ENCODE measurements around the gene EXOC6B. TPM values are rescaled to one million over a fixed set of nuclear protein-coding genes. Genes with fewer than 3 reads are reported as not detected.
A peak's percentile ranks its signal among the peaks of the same experiment; 100 is the strongest.

The EXOC6B gene
- polyA plus RNA-seq, 2 of the 4 experiments (the other 2 are of a cell fraction): 15.5 to 24.7 TPM

DNA sequence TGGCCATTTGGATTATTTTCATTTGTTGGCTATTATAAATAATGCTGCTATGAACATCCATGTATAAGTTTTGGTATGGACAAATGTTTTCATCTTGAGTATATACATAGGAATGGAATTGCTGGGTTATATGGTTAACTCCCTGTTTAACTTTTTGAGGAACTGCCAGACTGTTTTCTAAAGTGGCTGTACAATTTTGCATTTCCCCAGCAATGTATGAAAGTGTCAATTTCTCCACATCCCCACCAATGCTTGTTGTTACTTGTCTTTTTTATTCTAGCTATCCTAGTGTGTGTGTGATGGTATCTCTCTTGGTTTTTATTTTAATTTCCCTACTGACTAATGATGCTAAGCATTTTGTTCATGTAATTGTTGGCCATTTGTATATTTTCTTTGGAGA, 587.5 kb downstream of the EXOC6B start:
- FAIRE-seq: peak; percentile 78
- DNase-seq (ENCODE audit: low read depth in 1 of 2, low spot score in 1 of 2): no peak
- no peak for ATAC-seq
- Histone ChIP-seq H3K4me2 (no peak overlapping the region), H3K4me1 (peaks cover 26% of the 10 kb centered on the region), H3K9me3 (no peaks in the 10 kb centered on the region), H3K4me3 (no peak overlapping the region), H3K27ac (no peak overlapping the region)
- POLR2A ChIA-PET: no interaction called here
- CTCF ChIA-PET: no interaction called here
- TF ChIP-seq CEBPB (IDR thresholded peaks at IDR 0.05): no peak
- no peak for TF ChIP-seq SMC3 (IDR thresholded peaks at IDR 0.05)
- TF ChIP-seq RNF2 (IDR thresholded peaks at IDR 0.05; ENCODE audit: borderline replicate concordance, low read depth): no peak
- TF ChIP-seq ZNF302 (CRISPR knock-in tag; IDR thresholded peaks at IDR 0.05): no peak
- TF ChIP-seq EHMT2 (IDR thresholded peaks at IDR 0.05; ENCODE audit: low read depth): no peak
- TF ChIP-seq, protein P1, sequence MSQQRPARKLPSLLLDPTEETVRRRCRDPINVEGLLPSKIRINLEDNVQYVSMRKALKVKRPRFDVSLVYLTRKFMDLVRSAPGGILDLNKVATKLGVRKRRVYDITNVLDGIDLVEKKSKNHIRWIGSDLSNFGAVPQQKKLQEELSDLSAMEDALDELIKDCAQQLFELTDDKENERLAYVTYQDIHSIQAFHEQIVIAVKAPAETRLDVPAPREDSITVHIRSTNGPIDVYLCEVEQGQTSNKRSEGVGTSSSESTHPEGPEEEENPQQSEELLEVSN (IDR thresholded peaks at IDR 0.05; ENCODE audit: borderline replicate concordance, low read depth): no peak
- TF ChIP-seq EHF (CRISPR knock-in tag; IDR thresholded peaks at IDR 0.05): no peak
- TF ChIP-seq GATA3 (IDR thresholded peaks at IDR 0.05; ENCODE audit: borderline replicate concordance): no peak
- no peak for TF ChIP-seq NFE2L2 (conservative IDR thresholded peaks at IDR 0.05; ENCODE audit: low read length)
- TF ChIP-seq, protein P2, sequence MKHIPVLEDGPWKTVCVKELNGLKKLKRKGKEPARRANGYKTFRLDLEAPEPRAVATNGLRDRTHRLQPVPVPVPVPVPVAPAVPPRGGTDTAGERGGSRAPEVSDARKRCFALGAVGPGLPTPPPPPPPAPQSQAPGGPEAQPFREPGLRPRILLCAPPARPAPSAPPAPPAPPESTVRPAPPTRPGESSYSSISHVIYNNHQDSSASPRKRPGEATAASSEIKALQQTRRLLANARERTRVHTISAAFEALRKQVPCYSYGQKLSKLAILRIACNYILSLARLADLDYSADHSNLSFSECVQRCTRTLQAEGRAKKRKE (CRISPR knock-in tag; IDR thresholded peaks at IDR 0.05; ENCODE audit: low read depth): no peak
- no peak for TF ChIP-seq RCOR1 (IDR thresholded peaks at IDR 0.05; ENCODE audit: low read depth, low read length)
- TF ChIP-seq ZFP36 (IDR thresholded peaks at IDR 0.05; ENCODE audit: borderline replicate concordance, partially characterized antibody): no peak
- TF ChIP-seq RARB (CRISPR knock-in tag; IDR thresholded peaks at IDR 0.05): no peak
- no peak for TF ChIP-seq EP300 (IDR thresholded peaks at IDR 0.05)
- TF ChIP-seq FOXS1 (CRISPR knock-in tag; IDR thresholded peaks at IDR 0.05): no peak
- TF ChIP-seq CBX2 (IDR thresholded peaks at IDR 0.05; ENCODE audit: borderline replicate concordance, low read depth): no peak
- no peak for TF ChIP-seq RAD21 (conservative IDR thresholded peaks at IDR 0.05 in 1 of 2, IDR thresholded peaks at IDR 0.05 in 1 of 2)
- no peak for TF ChIP-seq HOXB13 (CRISPR knock-in tag; IDR thresholded peaks at IDR 0.05; ENCODE audit: low read depth)

DNA sequence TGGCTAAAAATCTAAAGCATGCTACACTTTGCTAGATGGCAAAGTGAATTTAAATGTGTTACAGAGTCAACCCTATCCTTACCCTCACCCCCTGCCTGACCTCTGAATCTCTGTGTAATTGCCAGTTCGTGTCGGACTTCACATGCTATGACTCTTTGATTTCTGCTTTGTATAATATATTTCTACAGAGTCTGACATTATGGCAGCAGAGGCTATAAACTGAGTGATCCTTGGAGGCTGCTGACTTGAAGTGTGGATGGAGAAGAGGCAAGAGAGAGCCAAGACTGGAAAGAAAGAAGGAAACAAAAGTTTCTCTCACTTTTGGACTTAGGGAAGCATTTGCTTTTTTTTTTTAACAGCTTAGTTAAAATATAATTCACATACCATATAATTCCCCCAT, 588.3 kb downstream of the EXOC6B start:
- 73% methylated on average over 2 of the region's 2 CpGs for WGBS (ENCODE audit: missing lambda C conversion rate)
- no peak for ATAC-seq
- Histone ChIP-seq H3K27ac (peak overlapping the region; percentile 13 to 34; a peak in 3 of 6 replicates), H3K4me2 (peak overlapping the region; percentile 34; the same call in 1 of the 3 replicates), H3K9me3 (no peaks in the 10 kb centered on the region), H3K4me1 (peaks cover 26% of the 10 kb centered on the region), H3K4me3 (no peak overlapping the region)
- ChIA-PET POLR2A (no interaction called here), CTCF (no interaction called here)
- no peak for DNase-seq (ENCODE audit: low read depth in 1 of 2, low spot score in 1 of 2)
- FAIRE-seq: no peak
- TF ChIP-seq ZNF302 (CRISPR knock-in tag; IDR thresholded peaks at IDR 0.05) (no peak), TFCP2L1 (CRISPR knock-in tag; IDR thresholded peaks at IDR 0.05) (no peak), SREBF2 (IDR thresholded peaks at IDR 0.05) (no peak), EP300 (IDR thresholded peaks at IDR 0.05) (no peak), BHLHE40 (IDR thresholded peaks at IDR 0.05; ENCODE audit: low read depth, low read length) (no peak), JUN (IDR thresholded peaks at IDR 0.05) (no peak), KDM5A (IDR thresholded peaks at IDR 0.05) (no peak)

DNA sequence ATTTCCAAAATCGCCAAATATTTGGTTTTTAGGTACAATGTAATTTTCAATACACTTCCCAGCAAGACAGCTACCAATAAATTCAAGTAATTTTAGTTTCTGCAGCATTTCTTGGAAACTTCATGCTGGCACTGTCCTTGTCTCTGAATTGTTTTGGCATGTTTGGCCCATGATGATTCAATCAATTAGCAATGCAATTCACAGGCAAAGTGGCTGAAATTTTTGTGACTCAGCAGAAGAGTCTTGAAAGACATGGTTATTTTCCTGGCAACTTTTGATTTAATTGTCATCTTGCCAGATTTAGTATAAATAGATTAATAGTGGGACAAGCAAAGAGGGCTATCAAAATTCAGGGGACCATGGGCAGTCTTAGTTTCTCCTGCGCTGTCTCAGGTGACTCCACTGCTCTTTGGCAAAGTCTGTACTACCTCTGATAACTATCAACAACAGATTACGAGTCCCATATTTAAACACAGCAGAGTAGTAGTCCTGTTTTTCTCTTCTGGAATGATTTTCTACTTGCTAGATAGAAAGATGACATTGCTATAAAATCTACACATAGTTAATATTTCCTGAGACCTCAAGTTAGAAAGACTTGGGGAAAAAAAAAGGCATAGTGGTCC, 589.3 kb downstream of the EXOC6B start:
- peak; percentile 59 to 74; a peak in 5 of 6 replicates for ATAC-seq
- 56% methylated on average over 3 of the region's 3 CpGs for WGBS (ENCODE audit: missing lambda C conversion rate)
- FAIRE-seq: peak; percentile 72
- DNase-seq (ENCODE audit: low read depth in 1 of 2, low spot score in 1 of 2): peak in 1 of 2 experiments; percentile 56
- H3K4me3 ChIP-seq: no peak overlapping the region
- peaks cover 26% of the 10 kb centered on the region for H3K4me1 ChIP-seq
- peak overlapping the region; percentile 34 for H3K4me2 ChIP-seq
- CTCF ChIA-PET: interaction anchor here (1.1 kb wide), 1 partner anchor 22 kb away, joined by 3 read pairs; no protein-coding TSS in a partner anchor
- POLR2A ChIA-PET: no interaction called here
- H3K27ac ChIP-seq: peak overlapping the region; percentile 29 to 73
- TF ChIP-seq, protein P3, sequence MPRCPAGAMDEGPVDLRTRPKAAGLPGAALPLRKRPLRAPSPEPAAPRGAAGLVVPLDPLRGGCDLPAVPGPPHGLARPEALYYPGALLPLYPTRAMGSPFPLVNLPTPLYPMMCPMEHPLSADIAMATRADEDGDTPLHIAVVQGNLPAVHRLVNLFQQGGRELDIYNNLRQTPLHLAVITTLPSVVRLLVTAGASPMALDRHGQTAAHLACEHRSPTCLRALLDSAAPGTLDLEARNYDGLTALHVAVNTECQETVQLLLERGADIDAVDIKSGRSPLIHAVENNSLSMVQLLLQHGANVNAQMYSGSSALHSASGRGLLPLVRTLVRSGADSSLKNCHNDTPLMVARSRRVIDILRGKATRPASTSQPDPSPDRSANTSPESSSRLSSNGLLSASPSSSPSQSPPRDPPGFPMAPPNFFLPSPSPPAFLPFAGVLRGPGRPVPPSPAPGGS (IDR thresholded peaks at IDR 0.05): no peak
- TF ChIP-seq CEBPB (IDR thresholded peaks at IDR 0.05) (peak in 1 of 2 experiments; percentile 50; a peak in 1 of 4 replicates), EP300 (IDR thresholded peaks at IDR 0.05) (peak in 1 of 2 experiments; percentile 28; a peak in 1 of 5 replicates), JUNB (IDR thresholded peaks at IDR 0.05) (peak; percentile 44), FOSL2 (IDR thresholded peaks at IDR 0.05) (peak; percentile 53; the same call in 1 of the 2 replicates), FOSL2 (CRISPR knock-in tag; IDR thresholded peaks at IDR 0.05) (peak; percentile 73), MAFK (IDR thresholded peaks at IDR 0.05; ENCODE audit: partially characterized antibody) (peak; percentile 85), GATA3 (IDR thresholded peaks at IDR 0.05; ENCODE audit: borderline replicate concordance) (peak; percentile 62; the same call in 1 of the 2 replicates), SMC3 (IDR thresholded peaks at IDR 0.05) (peak; percentile 11; the same call in 1 of the 3 replicates), FOXS1 (CRISPR knock-in tag; IDR thresholded peaks at IDR 0.05) (no peak)
- no peaks in the 10 kb centered on the region for H3K9me3 ChIP-seq
